DMS 273 (cell line): ENCODE measurements around the gene BPNT1.
"Not testable (repeated sequence)": the region's sequence is repeated elsewhere in the genome, so short reads cannot be mapped to it uniquely, and the experiment has no call there.

Source experiments
- DNase-seq: peaks from one replicate; lab custom pipeline; 2025; ENCODE audit not compliant: unreplicated experiment; lab: John Stamatoyannopoulos, UW

Gene BPNT1

DNA sequence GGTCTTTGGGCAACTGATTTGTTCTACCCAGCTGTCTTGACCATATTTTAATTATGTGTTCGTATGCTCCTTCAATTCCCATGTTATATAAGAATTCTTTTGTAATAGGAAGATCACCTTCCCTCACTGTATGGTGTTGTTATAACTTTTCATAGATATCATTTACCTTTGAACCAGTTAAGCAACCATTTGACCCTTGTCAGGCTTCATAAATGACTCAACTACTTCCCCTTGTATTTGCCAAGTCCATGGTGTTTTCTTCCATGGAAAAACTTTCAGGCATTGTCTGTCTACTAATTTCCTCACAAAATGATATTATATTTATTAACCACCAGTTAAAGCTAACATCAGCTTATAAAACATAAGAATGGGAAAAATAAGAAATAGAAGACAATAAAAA is 5.1 kb downstream of the BPNT1 start:
- DNase-seq: no peak

- DNase-seq: no peak
Observed at GRCh38 chr1:220077887-220078286, 11.7 kb downstream of the BPNT1 start.

DNA sequence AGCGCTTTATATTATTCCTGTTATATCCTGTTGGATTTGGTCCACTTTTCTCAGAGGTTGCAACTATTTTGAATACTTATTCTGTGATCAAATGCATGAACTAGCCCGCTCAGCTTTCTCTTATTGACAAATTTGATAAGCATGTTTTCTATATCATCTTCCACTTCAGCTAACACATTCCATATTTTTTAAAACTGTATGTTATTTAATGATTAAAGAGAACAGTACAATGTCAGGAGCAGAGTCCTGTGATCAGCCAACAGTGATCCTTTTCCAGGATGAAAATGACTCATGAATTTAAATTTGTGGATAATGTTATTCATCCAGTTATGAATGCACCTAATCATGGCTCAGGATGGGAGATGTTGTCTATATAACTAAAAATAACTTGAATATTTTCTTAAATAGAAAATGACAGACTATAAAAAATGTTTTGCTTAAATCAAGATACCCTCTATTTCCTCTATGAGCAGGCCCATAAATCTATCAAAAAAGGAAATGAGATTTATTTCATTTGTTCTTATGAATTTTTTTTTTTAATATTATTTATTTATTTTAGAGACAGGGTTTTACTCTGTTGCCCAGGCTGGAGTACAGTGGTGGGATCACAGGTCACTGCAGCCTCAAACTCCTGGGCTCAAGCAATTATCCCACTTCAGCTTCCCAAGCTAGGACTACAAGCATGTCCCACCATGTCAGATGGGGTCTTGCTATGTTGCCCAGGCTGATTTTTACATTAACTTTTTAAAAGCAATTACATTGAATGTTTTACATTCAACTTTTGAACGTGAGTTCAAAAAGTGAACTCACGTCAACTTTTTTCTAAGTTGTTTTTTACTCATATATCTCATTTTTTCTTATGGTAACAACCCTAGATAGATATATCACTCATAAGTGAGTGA is 12.5 kb downstream of the BPNT1 start:
- no peak for DNase-seq

DNA sequence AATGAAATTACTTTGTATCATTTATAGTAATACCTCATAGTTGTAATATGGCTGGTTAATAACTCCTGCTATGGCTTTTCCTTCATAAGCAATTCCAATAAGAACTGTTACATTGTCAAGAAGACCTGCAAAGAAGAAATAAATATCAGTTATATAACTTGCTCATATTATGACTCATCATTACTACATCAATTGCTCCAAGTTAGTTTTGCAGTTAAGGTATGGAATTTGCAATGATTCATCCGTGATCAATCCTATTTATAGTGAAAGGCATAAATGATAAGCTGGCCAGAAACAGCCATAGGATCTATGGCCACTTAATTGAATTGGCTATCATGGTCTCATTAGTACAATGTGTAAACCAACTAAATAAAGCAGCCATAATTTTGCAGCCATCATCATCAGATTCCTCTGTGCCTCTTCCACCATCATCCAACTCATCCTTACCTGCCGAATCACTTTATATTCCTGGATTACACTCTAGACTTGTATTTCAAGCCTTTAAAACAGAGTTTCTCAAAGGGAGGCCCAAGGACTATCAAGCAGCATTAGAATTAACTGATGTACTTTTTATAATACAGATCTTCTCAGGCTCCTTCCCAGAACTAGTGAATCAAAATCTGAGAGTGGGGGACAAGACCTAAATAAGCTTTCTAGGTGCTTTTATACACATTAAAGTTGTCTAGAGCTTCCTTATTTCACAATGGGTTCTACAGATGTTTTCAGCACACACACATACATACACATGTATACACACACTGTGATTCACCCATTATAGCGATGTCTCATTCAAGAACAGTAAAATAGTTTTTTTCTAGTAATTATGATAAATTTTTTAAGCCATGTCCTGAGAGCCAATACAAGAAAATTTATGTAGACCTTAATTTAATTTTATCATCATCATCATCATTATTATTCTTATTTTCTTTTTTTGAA is 22.1 kb downstream of the BPNT1 start:
- DNase-seq: no peak

DNA sequence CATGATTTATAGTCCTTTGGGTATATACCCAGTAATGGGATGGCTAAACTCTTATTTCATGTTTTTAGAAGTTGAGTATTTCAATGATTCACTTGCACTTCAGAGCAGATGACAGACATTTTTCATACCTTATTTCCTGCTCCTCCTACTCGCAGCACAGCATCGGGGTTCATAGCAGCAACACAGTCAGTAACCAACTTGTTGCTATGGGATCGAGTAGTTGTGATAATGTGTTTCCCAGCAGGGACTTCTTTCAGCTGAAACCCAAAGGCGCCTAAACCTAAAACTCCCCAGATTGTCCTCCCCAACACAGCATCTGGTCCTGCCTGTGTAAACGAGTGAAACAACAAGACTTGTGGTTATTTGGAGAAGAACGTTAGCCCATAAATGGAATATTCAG is 27.0 kb downstream of the BPNT1 start:
- DNase-seq: no peak

- DNase-seq: no peak
Observed at GRCh38 chr1:220060876-220061275, 28.7 kb downstream of the BPNT1 start.

DNA sequence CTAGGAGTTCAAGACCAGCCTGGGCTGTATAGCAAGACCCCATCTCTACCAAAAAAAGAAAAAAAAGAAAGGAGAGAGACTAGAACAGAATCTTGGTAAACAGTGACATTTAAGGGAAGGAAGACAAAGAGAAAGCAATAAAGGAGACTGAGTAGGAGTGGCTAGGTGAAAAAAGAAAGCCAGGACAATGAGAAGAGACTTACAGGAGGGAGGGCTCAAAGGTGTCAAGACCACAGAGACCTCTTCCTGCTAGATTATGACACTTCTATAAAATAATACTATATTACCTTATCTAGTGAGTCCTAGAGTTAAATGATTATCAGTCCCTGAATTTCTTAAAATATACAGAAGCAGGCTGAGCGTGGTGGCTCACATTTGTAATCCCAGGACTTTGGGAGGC is 33.2 kb downstream of the BPNT1 start:
- DNase-seq: no peak

DNA sequence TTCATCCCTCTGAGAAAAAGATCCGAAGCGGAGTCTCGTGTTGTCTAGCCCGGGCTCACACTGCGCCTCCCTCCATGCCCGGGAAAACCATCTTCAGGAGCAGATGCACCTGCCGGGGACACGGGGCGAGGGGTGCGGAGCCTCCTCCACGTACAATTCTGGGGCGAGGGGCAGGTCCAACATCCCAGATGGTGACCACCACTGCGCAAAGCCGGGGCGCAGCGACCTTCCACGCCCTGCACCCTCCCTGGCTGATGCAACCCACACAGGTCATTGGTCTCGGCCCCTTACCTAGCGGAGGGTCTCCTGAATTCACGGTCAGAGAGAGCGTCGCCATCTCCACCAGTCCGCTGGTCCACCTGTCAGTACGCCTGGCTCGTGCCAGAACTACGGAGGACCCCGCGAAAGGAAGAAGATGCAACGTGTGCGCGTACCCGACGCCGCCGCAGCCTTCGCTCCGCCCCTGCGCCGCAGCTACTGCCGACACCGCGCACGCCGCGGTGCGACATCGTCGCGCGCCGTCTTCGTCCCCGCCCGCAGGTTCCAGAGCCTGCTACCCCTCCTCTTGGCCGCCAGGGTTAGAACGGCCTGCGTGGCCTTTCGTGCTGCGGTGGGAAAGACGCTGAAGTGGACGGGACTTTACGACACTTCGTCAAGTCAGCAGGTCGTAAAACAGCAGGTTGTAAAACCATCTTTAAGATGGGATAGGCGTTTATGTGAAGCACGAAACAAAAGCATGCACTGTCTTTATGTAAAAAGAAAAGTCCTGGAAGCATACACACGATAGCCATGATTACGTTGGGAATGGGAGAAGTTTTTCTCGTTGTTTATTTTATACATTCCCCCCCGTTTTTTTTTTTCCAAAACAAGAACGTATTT is 43.3 kb downstream of the BPNT1 start, which contains the start of gene EPRS1:
Gene EPRS1 (minus strand): TSS at position 454 of the 879 bp plus-strand sequence. CDS start 117 bp downstream, at position 337.
- peak; percentile 99 for DNase-seq

GRCh38 chr1:220045356-220046051 is 44.1 kb downstream of the BPNT1 start:
- DNase-seq: peak; percentile 47

DNA sequence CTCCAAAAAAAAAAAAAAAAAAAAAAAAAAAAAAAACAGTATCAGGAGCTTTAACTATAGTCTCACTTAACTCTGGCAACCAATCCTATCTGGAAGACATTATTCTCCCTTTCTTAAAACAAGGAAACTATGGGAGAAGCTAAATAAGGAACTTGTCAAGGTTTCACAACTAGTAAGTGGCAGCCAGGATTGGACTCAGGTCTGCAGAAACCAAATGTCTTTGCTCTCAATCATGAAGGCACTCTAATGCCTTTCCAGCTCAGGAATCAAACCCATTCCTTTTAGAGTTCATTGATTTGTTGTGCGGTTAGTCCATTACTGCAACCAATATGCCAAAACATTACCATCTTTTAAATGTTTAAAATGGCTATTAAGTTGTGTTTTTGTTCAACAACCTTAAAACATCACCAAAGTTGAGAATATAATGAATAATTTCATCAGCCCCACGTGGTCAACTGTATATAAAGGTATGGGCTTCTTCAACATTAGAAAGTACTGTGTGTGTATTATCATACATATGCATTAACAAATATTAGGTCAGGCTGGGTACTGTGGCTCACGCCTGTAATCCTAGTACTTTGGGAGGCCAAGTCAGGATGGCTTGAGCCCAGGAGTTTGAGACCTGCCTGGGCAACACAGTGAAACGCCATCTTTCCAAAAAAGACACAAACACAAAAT is 44.8 kb downstream of the BPNT1 start:
- DNase-seq: peak; percentile 10

- no peak for DNase-seq
Observed at GRCh38 chr1:220043646-220044045, 45.9 kb downstream of the BPNT1 start.

GRCh38 chr1:220040028-220040596 is 49.5 kb downstream of the BPNT1 start:
- DNase-seq: no peak

DNA sequence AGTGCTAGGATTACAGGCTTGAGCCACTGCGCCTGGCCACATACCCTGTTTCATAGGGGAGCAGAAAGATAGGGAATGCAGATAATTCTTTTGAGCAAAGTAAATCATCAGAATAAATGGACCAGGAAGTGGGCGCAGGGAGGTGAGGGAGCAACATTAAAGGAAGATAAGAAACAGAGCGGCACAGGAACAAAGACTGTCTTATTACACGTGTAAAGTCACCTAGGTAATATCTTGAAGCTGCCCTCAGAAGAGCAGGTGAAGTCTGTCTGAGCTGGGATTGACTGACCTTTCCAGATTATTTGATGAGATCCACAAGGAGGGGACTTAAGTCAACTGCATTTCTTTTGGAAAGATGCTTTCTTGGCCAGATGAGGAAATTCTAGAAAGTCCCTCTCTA is 50.9 kb downstream of the BPNT1 start:
- DNase-seq: no peak

DNA sequence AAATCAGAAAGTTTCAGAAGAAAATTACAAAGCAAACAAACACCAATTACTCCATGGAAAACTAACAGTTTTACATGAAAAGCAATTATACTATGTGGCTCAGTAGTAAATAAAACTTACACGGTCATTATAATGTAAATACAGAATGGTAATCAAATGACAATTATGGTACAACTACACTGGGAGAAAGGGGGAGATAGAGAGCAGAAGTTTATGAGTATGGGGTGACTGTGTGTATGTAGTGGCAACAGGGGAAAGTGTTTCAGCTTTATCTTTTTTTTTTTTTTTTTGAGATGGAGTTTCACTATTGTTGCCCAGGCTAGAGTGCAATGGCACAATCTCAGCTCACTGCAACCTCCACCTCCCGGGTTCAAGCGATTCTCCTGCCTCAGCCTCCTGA is 51.8 kb downstream of the BPNT1 start:
- DNase-seq: not testable (repeated sequence)

DNA sequence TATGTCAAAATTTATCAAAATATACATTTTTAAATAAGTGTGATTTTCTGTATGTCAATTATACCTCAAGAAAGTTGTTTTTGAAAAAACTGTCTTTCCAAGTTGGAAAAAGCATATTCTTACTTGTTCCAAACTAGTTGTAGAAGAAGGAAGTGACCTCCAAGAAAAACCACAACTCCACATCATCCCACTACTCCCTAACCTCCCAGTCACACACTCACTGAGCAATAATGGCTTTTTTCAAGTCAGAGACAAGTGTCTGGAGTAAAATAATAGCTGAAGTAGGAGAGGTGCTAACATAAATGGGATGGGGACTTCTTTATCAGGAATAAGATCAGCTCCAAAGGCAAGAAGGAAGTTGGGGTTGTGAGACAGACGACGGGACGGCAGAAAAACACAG is 56.7 kb downstream of the BPNT1 start:
- no peak for DNase-seq

GRCh38 chr1:220031287-220031686 is 58.3 kb downstream of the BPNT1 start:
- DNase-seq: no peak

GRCh38 chr1:220028346-220028895 is 61.2 kb downstream of the BPNT1 start:
- peak; percentile 90 for DNase-seq

DNA sequence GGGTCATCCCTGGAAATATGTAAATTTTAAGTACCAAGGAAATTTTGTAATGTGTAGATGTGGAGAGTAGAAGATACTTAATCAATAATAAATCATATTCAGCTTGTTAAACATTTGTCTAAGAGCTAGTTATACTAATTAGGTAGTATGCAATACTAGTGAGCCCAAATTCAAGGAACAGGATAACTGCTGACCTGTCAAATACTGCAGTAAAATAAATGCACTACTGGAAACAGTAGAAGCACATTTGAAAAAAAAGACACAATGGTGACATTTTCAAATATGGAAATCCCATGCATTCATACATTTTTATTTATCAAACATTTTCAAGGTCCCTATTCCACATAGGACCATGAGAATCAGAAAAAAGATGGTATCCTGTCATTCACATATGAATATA is 70.5 kb downstream of the BPNT1 start:
- no peak for DNase-seq

- no peak for DNase-seq
Observed at GRCh38 chr1:220013497-220013896, 76.1 kb downstream of the BPNT1 start.
